Posterior cingulate gyrus (tissue), 11 donors: Measurements from ENCODE around the gene RNF138.

ENCODE experiments used
- DNase-seq, 10 donors: peaks; one replicate each; pipeline versions ENCODE4 v3.0.0 to v3.0.0-alpha.2; 2020 to 2021; ENCODE audit warnings: mixed read lengths in 3 of 10
- intact Hi-C: fragments of 100-400 bp; cut with DNase I; formaldehyde crosslinking; loops from one replicate; pipeline ENCODE4 v1.15.1; 2023

RNF138 gene

GRCh38 chr18:32091724-32092421, at the start of gene RNF138:
Gene RNF138, plus strand, starts transcription at chr18:32091874. Its CDS starts 903 bp downstream, at chr18:32092777.
- DNase-seq: peak; percentile 73 to 98 (median 84)
- intact Hi-C loops: loop anchor here (2.0 to 10.0 kb wide), 3 partner anchors 73 to 383 kb away; partner anchors contain the start of genes GAREM1, RNF125 and TRAPPC8

- intact Hi-C loops: no loop called here
- DNase-seq: no peak
Measured at GRCh38 chr18:32042337-32042736, 49.3 kb upstream of the RNF138 start.

GRCh38 chr18:32048507-32049091, 43.1 kb upstream of the RNF138 start:
- no peak for DNase-seq
- intact Hi-C loops: no loop called here

GRCh38 chr18:32049393-32050171, 42.1 kb upstream of the RNF138 start:
- intact Hi-C loops: no loop called here
- DNase-seq: peak in 1 of 10 donors; percentile 22

DNA sequence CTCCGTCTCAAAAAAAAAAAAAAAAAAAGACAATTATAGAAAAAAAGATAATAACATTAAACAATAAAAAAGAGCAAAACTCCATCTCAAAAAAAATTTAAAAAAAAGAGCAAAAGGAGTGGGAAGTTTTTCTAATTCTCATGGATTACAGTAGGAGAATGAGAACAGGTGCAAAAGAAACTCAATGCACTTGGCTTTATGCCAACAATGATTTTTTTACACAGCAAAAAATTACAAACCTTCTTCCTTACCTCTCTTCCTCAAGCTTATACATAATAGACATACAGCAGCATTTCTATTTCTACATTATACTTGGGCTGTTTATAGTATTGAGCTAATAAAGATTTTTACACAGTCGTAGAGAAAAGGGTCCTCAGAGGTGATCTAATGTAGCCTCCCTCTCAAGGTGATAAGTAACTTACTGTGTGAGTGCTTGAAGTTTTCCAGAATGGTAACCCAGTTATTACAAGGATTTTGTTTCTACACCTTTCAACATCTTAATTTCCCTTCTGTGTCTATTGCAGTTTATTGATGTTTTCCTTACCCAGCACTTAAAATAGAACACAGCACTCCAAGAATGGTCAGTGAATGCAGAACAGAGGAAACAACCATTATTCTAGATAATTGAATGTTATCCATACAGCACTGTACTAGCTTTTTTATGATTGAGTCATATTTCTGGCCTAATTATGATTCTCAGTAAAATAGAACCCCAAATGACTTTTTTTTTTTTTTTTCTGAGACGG, 34.9 kb upstream of the RNF138 start:
- intact Hi-C loops: no loop called here
- no peak for DNase-seq

DNA sequence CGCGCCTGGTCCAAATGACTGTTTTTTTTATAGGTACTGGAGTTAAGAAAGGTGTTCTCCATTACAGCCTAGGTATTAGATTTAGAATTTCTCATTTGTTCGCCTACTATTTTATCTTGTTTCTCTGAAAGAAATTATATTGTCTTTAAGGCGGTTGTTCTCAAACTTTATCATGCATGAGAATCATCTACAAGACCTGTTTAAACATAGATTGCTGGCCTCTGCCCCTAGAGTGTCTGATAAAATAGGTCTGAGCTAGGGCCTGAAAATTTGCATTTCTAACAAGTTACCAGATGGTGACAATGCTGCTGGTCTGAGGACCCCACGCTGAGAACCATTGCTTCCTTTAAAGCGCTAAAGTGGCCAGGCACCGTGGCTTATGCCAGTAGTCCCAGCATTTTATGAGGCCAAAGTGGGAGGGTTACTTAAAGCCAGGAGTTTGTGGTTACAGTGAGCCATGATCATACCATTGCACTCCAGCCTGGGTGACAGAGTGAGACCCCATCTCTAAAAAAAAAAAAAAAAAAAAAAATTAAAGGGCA, 34.0 kb upstream of the RNF138 start:
- DNase-seq: no peak
- intact Hi-C loops: no loop called here

- no peak for DNase-seq
- intact Hi-C loops: no loop called here
Measured at GRCh38 chr18:32060026-32060425, 31.6 kb upstream of the RNF138 start.

GRCh38 chr18:32067375-32068167, 24.1 kb upstream of the RNF138 start:
- intact Hi-C loops: no loop called here
- no peak for DNase-seq

DNA sequence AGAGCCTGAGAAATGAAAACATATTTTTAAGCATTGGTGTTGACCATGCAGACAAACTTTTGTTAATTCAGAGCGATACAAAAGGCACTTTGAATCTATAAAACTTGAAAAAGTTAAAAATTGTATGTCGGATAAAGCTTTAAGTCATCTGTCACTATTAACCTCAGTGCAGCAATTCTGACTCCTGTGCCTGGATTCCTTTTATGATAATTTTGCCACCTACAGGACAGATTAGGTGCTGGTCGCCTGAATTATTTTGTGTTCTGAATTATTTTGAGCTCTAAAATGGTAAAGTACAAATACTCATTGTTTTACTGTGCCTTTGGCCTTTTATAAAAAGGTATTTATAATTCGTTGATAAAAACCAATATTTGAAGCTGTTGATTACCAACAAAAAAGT, 19.4 kb upstream of the RNF138 start:
- intact Hi-C loops: loop anchor here (5.0 kb wide), 1 partner anchor 55 kb away; the partner anchor contains the start of gene RNF125
- DNase-seq: no peak

GRCh38 chr18:32074206-32074605, 17.5 kb upstream of the RNF138 start:
- DNase-seq: no peak
- intact Hi-C loops: loop anchor here (5.0 kb wide), 1 partner anchor 57 kb away; the partner anchor contains the start of gene RNF125

- intact Hi-C loops: no loop called here
- no peak for DNase-seq
Measured at GRCh38 chr18:32078845-32079244, 12.8 kb upstream of the RNF138 start.

GRCh38 chr18:32081881-32082280, 9.8 kb upstream of the RNF138 start:
- intact Hi-C loops: no loop called here

DNA sequence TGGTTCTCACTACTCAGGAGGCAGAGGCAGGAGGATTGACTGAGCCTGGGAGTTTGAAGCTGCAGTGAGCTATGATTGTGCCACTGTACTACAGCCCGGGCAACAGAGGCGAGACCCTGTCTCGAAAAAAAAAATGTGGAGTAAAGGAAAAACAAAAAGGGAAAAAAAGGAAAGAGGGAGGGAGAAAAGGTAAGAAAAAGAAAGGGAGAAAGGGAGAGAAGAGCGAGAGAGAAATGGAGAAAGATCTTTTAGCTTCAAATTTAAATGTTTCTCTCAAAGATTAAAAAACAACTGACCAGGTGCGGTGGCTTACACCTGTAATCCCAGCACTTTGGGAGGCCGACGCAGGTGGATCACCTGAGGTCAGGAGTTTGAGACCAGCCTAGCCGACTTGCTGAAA, 7.9 kb upstream of the RNF138 start:
- DNase-seq: no peak
- intact Hi-C loops: no loop called here

More at GRCh38 chr18:32081881-32082280, 9.8 kb upstream of the RNF138 start:
- DNase-seq: no peak

DNA sequence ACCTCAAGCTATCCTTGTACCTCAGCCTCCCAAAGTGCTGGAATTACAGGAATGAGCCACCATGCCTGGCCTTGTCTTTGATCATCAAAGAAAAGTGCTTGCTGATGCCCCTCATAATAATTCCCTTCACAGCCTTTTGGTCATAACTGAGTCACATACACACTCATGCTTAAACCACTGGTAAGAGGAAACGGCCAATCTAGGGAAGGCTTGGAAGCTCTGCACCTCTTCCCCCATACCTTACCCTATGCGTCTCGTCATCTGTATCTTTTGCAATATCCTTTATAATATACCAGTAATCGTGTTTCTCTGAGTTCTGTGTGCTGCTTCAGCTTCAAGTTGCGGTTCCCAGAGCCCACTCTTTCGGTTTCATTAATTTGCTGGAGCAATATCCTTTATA, 4.8 kb upstream of the RNF138 start:
- intact Hi-C loops: no loop called here

DNA sequence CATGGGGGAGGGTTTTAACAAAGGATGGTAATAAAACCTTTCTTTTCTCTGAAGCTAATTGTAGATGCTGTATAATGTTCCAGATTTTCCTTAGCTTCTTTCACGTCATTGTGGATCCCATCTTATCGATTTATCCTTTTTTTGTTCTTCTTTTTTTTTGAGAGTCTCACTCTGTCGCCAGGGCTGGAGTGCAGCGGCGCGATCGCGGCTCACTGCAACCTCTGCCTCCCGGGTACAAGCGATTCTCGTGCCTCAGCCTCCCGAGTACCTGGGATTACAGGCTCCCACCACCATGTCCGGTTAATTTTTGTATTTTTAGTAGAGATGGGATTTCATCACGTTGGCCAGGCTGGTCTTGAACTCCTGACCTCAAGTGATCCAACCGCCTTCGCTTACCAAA, 843 bp upstream of the RNF138 start:
- DNase-seq: peak in 1 of 10 donors; percentile 61
- intact Hi-C loops: loop anchor here (10.0 kb wide), 1 partner anchor 384 kb away; the partner anchor contains the start of gene GAREM1

More for the DNA sequence above, 4.8 kb upstream of the RNF138 start:
- DNase-seq: no peak

DNA sequence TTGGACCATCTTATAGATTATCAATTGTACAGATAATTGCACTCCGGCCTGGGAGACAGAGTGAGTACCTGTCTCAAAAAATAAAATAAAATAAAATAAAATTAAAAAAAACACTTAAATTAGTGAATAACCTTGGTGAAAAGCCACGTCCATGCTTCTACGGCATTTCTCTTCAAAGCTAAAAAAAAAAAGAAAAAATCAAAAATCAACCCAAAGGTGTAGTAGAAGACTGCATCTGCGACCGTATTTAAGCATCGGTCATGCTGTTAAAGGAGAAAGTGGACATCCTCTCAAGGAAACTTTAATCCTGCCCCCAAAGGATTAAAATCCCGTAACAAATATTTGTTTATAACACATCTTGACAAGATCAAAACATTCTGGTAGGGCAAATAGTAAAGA, 350 bp upstream of the RNF138 start:
- intact Hi-C loops: loop anchor here (10.0 kb wide), 1 partner anchor 383 kb away; the partner anchor contains the start of gene GAREM1
- no peak for DNase-seq

DNA sequence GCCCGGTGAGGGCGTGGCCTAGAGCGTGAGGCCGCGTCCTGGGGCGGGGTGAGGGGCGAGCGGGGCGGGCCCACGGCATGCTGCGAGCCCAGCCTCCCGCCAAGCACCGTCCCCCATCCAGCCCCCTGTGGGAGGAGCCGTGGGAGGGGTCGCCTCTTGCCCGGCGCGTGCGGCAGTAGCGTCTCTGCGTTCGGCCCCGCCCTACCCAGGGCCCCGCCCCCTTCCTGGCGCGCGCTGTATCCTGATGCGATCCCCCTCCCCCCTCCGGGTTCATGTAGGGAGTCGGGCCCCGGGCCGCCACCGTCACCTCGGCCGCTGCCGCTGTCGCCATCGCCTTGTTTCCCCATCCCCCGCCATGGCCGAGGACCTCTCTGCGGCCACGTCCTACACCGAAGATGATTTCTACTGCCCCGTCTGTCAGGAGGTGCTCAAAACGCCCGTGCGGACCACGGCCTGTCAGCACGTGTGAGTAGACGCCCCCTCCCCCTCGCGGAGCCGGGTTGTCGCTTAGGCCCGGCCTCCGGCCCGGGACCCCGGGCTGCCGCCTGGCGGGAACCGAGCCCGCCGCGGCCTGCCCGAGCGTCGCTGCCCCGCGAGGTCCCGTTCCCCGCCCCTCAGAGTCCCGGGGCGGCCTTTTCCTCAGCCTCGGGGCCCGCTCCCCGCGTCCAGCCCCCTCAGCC, 888 bp downstream of the RNF138 start:
- DNase-seq: peak; percentile 97 to 100 (median 100)
- intact Hi-C loops: loop anchor here (2.0 to 10.0 kb wide), 3 partner anchors 74 to 382 kb away; partner anchors contain the start of genes GAREM1, RNF125 and TRAPPC8

DNA sequence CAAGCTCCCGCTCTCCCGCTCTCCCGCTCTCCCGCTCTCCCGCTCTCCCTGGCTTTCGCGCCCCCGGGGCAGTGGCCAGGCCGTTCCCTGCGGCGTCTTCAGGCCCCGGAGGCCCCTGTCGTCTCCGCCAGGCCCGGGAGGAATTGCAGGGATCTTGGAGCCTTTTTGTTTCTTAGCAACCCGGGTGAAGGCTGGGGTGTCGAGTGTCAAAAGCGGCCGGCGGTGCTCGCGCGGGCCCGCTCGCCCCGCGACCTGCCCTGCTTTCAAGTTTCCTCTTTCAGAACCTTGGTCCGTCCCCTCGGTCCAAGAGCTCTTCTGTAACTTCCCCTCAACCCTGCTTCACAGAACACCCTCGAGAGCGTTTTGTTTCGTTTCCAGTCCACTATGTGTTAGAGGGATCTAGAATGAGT, 1.4 kb downstream of the RNF138 start:
- intact Hi-C loops: loop anchor here (2.0 to 10.0 kb wide), 3 partner anchors 74 to 382 kb away; partner anchors contain the start of genes GAREM1, RNF125 and TRAPPC8
- peak in 7 of 10 donors; percentile 19 to 81 (median 29) for DNase-seq
